Breast epithelium (tissue), 4 donors: ENCODE measurements around the gene CSMD2. TPM values are rescaled to one million over a fixed set of nuclear protein-coding genes. Genes with fewer than 3 reads are reported as not detected.

ENCODE experiments used
- DNase-seq, 2 donors: peaks; one replicate each; pipeline ENCODE4 v3.0.0-alpha.2; 2019; ENCODE audit warnings: low spot score in 2 of 2
- H3K27ac ChIP-seq, 2 donors: fragments of 200-600 bp; sonication (generic) in 1 of 2; one replicate each; pipeline ENCODE4 v1.5.1; 2016 to 2019; ENCODE audit warnings: mild to moderate bottlenecking in 1 of 2
- H3K27me3 ChIP-seq, 2 donors: fragments of 200-600 bp; sonication (generic) in 1 of 2; one replicate each; pipeline versions ENCODE4 v1.5.1 to v1.6.0; 2017 to 2019; ENCODE audit warnings: control low read depth in 1 of 2, mild to moderate bottlenecking in 1 of 2
- H3K36me3 ChIP-seq: fragments of 200-600 bp; one replicate; pipeline ENCODE4 v1.5.1; 2019
- H3K4me1 ChIP-seq, 2 donors: fragments of 200-600 bp; sonication (generic); one replicate each; pipeline ENCODE4 v1.5.1; 2016 to 2019; ENCODE audit warnings: control low read depth in 1 of 2
- H3K4me3 ChIP-seq, 3 donors: fragments of 200-600 bp; sonication (generic); 1 replicate in 2 of 3; 2 replicates in 1 of 3; pipeline ENCODE4 v1.5.1; 2016 to 2019; ENCODE audit warnings: mild to moderate bottlenecking in 3 of 3, moderate library complexity in 2 of 3
- H3K9me3 ChIP-seq, 2 donors: fragments of 200-600 bp; sonication (generic) in 1 of 2; one replicate each; pipeline ENCODE4 v1.5.1; 2016 to 2019; ENCODE audit warnings: control low read depth in 1 of 2
- POLR2A ChIP-seq: fragments of 450-650 bp; IDR thresholded peaks from one replicate; pipeline ENCODE4 v1.6.1; 2016; ENCODE audit warnings: antibody characterized with exemption, mild to moderate bottlenecking, moderate library complexity
- POLR2AphosphoS5 ChIP-seq, 3 donors: sonication (generic); formaldehyde crosslinking; IDR thresholded peaks; one replicate each; pipeline ENCODE4 v1.6.1; 2017; ENCODE audit warnings: antibody characterized with exemption in 3 of 3
- intact Hi-C: fragments of 100-400 bp; cut with DNase I; formaldehyde crosslinking; loops from one replicate; pipeline ENCODE4 v1.15.1; 2023; ENCODE audit warnings: low total_unique reads
- total RNA-seq, 3 donors: library from RNA; depleted of rRNA; stranded (reverse); fragments of >200 nt; gene quantifications; one replicate each; pipeline ENCODE4 v1.1.0, GENCODE V29; 2016
- TF ChIP-seq, protein P1 (sequence below), 3 donors: fragments of 450-650 bp; IDR thresholded peaks; one replicate each; pipeline ENCODE4 v1.5.1; 2016 to 2017; ENCODE audit warnings: antibody characterized with exemption in 3 of 3, mild to moderate bottlenecking in 3 of 3, moderate library complexity in 3 of 3

The CSMD2 gene
- total RNA-seq, 3 donors from 2014 or later: 0.33 to 2.6 (median 0.44) TPM

DNA sequence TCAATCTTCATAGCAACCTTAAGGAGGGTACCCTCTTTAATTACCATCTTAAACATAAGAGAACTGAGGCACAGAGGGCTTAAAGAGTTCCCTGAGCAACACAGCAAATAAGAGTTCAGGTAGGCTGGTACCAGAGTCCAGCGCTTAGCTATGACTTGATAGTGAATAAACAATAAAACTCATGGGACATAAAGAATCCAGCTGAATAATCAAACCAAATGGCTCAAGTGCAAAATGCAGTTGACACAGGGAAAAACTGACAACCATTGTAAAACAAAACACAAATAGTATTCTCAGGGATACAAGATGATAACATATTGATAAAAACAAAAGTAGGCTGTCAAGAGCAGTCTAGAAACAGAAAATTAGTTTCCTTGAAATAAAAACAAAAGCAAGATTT lies 478.0 kb downstream of the CSMD2 start:
- Histone ChIP-seq H3K4me1 (no peaks in the 10 kb centered on the region), H3K27me3 (peaks cover 0 to 4% of the 10 kb centered on the region in 2 donors), H3K4me3 (no peak overlapping the region), H3K9me3 (no peaks in the 10 kb centered on the region), H3K36me3 (no peaks in the 10 kb centered on the region), H3K27ac (no peak overlapping the region)
- intact Hi-C loops: no loop called here
- DNase-seq: no peak
- TF ChIP-seq POLR2A (no peak), POLR2AphosphoS5 (IDR thresholded peaks at IDR 0.05) (no peak)
- TF ChIP-seq, protein P1, sequence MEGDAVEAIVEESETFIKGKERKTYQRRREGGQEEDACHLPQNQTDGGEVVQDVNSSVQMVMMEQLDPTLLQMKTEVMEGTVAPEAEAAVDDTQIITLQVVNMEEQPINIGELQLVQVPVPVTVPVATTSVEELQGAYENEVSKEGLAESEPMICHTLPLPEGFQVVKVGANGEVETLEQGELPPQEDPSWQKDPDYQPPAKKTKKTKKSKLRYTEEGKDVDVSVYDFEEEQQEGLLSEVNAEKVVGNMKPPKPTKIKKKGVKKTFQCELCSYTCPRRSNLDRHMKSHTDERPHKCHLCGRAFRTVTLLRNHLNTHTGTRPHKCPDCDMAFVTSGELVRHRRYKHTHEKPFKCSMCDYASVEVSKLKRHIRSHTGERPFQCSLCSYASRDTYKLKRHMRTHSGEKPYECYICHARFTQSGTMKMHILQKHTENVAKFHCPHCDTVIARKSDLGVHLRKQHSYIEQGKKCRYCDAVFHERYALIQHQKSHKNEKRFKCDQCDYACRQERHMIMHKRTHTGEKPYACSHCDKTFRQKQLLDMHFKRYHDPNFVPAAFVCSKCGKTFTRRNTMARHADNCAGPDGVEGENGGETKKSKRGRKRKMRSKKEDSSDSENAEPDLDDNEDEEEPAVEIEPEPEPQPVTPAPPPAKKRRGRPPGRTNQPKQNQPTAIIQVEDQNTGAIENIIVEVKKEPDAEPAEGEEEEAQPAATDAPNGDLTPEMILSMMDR (IDR thresholded peaks at IDR 0.05): no peak

DNA sequence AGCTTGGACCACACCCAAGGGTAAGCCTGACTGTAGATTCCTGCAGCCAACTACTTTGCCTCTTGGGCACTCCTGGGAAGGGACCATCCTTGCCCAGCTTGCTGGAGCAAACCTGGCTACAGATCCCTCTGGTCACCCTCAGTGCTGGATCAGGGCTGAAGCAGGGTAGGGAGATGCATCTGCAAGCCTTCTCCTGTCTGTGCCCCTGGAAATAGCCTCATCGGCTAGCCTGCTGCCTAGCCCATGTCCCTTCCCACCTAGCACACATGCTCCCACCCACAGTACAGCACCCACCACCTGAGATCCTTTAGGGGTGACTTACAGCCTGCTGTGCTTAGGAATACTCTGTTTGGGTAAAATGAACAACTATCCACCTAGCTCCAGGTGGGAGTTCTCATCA lies 478.5 kb downstream of the CSMD2 start:
- intact Hi-C loops: no loop called here
- Histone ChIP-seq H3K27ac (no peak overlapping the region), H3K4me3 (no peak overlapping the region), H3K4me1 (no peaks in the 10 kb centered on the region), H3K36me3 (no peaks in the 10 kb centered on the region), H3K9me3 (no peaks in the 10 kb centered on the region), H3K27me3 (peaks cover 0 to 4% of the 10 kb centered on the region in 2 donors)
- DNase-seq: no peak
- TF ChIP-seq, protein P1 (IDR thresholded peaks at IDR 0.05): no peak
- TF ChIP-seq POLR2A: no peak

DNA sequence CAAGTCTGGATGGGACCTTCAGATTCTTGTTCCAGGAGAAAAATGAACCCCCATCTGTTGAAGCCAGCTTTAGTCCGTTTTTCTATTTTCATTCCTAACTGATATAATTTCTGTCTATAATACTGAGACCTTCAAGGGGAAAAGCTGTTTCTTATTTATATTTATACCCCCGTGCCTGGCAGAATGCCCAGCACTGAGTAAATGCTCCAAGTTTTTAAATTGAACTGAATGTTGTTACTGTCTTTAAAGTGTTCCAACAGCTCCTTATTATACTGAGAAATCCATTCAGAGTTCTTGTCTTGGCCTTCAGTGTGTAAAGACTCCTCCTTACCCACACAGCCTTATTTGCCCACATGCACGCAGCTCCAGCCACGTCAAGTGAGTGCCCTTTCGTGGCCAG lies 479.8 kb downstream of the CSMD2 start:
- H3K4me1 ChIP-seq: no peaks in the 10 kb centered on the region
- H3K36me3 ChIP-seq: no peaks in the 10 kb centered on the region
- no peak overlapping the region for H3K27ac ChIP-seq
- intact Hi-C loops: no loop called here
- TF ChIP-seq POLR2AphosphoS5 (IDR thresholded peaks at IDR 0.05) (no peak), POLR2A (no peak)
- TF ChIP-seq, protein P1 (IDR thresholded peaks at IDR 0.05): no peak
- no peak overlapping the region for H3K4me3 ChIP-seq
- peaks cover 0 to 4% of the 10 kb centered on the region in 2 donors for H3K27me3 ChIP-seq
- DNase-seq: no peak
- no peaks in the 10 kb centered on the region for H3K9me3 ChIP-seq

DNA sequence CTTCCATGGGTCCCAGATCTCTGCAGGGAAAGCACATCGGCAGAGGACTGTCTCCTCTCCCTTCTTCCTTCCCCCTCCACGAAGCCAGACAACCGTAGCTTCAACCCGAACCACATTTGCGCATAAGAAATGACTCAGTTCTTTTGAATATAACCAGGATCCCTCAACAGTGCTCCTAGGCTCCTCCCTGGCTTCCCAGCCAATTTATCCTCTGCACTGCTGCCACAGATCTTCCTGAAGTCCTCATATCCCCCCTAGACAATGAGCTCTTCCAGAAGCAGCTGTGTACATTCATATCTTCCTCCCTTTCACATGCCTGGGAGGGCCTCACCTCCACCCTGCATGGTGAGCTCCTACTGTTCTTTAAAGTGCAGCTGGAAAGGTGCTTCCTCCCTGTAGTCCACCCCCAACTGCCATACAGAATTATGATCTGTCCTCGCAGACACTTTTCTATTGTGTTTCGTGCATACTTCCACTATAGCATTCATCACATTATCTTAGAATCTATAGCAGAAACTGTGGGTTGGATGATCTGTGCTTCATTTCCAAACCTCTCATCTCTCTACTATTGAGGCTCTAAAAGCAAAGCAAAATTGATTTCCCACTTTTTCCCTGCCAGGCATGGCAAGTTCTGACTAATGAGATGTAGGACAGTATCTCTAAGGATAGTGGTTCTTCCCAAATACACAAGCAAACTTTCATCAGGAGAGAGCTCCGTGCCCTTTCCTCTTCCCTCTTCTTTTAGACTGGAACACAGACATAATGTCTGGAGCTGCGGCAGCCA lies 480.4 kb downstream of the CSMD2 start:
- Histone ChIP-seq H3K27me3 (peaks cover 0 to 4% of the 10 kb centered on the region in 2 donors), H3K27ac (no peak overlapping the region), H3K4me1 (no peaks in the 10 kb centered on the region), H3K4me3 (no peak overlapping the region), H3K9me3 (no peaks in the 10 kb centered on the region), H3K36me3 (no peaks in the 10 kb centered on the region)
- TF ChIP-seq POLR2A: no peak
- TF ChIP-seq, protein P1 (IDR thresholded peaks at IDR 0.05): no peak
- TF ChIP-seq POLR2AphosphoS5 (IDR thresholded peaks at IDR 0.05): no peak
- DNase-seq: no peak
- intact Hi-C loops: no loop called here

DNA sequence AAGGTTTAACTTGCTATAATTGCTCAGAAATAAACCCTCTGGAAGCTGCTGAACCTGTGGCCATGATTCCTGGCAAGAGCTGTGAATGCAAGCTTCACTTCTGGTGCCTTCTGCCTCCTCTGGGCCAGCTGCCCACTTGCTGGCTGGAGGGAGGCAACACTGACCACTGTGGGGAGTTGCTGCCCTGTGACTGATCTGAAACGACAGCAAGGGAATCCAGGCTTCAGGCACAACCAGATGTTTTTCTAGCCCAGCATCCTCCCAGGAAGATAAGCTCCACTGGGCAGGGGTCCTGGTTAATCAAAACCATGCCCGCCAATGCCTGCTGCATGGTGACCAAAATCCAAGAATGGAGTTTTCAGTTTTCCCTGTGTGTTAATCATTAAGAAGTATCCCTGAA lies 481.1 kb downstream of the CSMD2 start:
- no peaks in the 10 kb centered on the region for H3K36me3 ChIP-seq
- intact Hi-C loops: no loop called here
- H3K27ac ChIP-seq: no peak overlapping the region
- no peaks in the 10 kb centered on the region for H3K4me1 ChIP-seq
- TF ChIP-seq POLR2A: no peak
- no peak for TF ChIP-seq POLR2AphosphoS5 (IDR thresholded peaks at IDR 0.05)
- TF ChIP-seq, protein P1 (IDR thresholded peaks at IDR 0.05): no peak
- no peaks in the 10 kb centered on the region for H3K9me3 ChIP-seq
- no peak overlapping the region for H3K4me3 ChIP-seq
- no peak for DNase-seq
- H3K27me3 ChIP-seq: no peaks in the 10 kb centered on the region
